ENCODE results near the gene TOP3B. TPM values are rescaled to one million over a fixed set of nuclear protein-coding genes. Genes with fewer than 3 reads are reported as not detected.

TOP3B gene
- total RNA-seq, 1 donor from 2014 or later: 29.2 TPM

- peaks cover 6% of the 10 kb centered on the region for H3K27me3 ChIP-seq (ENCODE audit: control insufficient read depth, insufficient read depth, low read length)
Observed at GRCh38 chr22:21991774-21992173, 9.2 kb upstream of the TOP3B start.

GRCh38 chr22:21991304-21991596, 8.7 kb upstream of the TOP3B start:
- DNase-seq (ENCODE audit: low read depth): no peak
- H3K4me3 ChIP-seq (ENCODE audit: low read depth, low read length): no peak overlapping the region

More at GRCh38 chr22:21991774-21992173, 9.2 kb upstream of the TOP3B start:
- no peak overlapping the region for H3K4me3 ChIP-seq (ENCODE audit: low read depth, low read length)
- no peak for DNase-seq (ENCODE audit: low read depth)
- no peaks in the 10 kb centered on the region for H3K36me3 ChIP-seq (ENCODE audit: control insufficient read depth, insufficient read depth, low read length)
- TF ChIP-seq, protein P1, sequence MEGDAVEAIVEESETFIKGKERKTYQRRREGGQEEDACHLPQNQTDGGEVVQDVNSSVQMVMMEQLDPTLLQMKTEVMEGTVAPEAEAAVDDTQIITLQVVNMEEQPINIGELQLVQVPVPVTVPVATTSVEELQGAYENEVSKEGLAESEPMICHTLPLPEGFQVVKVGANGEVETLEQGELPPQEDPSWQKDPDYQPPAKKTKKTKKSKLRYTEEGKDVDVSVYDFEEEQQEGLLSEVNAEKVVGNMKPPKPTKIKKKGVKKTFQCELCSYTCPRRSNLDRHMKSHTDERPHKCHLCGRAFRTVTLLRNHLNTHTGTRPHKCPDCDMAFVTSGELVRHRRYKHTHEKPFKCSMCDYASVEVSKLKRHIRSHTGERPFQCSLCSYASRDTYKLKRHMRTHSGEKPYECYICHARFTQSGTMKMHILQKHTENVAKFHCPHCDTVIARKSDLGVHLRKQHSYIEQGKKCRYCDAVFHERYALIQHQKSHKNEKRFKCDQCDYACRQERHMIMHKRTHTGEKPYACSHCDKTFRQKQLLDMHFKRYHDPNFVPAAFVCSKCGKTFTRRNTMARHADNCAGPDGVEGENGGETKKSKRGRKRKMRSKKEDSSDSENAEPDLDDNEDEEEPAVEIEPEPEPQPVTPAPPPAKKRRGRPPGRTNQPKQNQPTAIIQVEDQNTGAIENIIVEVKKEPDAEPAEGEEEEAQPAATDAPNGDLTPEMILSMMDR (IDR thresholded peaks at IDR 0.05; ENCODE audit: insufficient read depth, low read length, poor library complexity, severe bottlenecking): no peak

GRCh38 chr22:21990445-21991303, 8.1 kb upstream of the TOP3B start:
- peaks cover 6% of the 10 kb centered on the region for H3K27me3 ChIP-seq (ENCODE audit: control insufficient read depth, insufficient read depth, low read length)
- H3K36me3 ChIP-seq (ENCODE audit: control insufficient read depth, insufficient read depth, low read length): no peaks in the 10 kb centered on the region
- no peak overlapping the region for H3K4me3 ChIP-seq (ENCODE audit: low read depth, low read length)
- no peak for DNase-seq (ENCODE audit: low read depth)
- TF ChIP-seq, protein P1 (IDR thresholded peaks at IDR 0.05; ENCODE audit: insufficient read depth, low read length, poor library complexity, severe bottlenecking): no peak

More at GRCh38 chr22:21991304-21991596, 8.7 kb upstream of the TOP3B start:
- Histone ChIP-seq H3K27me3 (ENCODE audit: control insufficient read depth, insufficient read depth, low read length) (peaks cover 6% of the 10 kb centered on the region), H3K36me3 (ENCODE audit: control insufficient read depth, insufficient read depth, low read length) (no peaks in the 10 kb centered on the region)
- TF ChIP-seq, protein P1 (IDR thresholded peaks at IDR 0.05; ENCODE audit: insufficient read depth, low read length, poor library complexity, severe bottlenecking): no peak

DNA sequence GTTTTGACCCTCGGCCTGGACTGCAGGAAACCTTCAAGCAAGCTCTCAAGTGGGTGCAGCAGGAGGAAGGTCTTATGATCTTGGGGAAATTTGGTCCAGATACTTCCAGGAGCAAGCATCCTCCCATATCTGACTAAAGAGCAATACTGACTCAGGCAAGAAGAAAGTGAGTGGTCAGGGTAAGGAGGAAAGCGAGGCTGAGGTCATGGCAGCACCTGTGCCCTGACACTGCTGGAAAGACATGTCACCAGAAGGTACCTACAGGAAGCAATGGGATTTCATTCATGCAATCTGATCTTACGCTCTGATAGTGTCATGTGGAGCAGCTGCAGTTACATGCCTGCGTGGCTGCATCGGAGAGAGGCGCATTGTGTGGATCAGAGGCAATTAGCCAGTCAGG, 6.5 kb upstream of the TOP3B start:
- Histone ChIP-seq H3K4me3 (ENCODE audit: low read depth, low read length) (no peak overlapping the region), H3K36me3 (ENCODE audit: control insufficient read depth, insufficient read depth, low read length) (no peaks in the 10 kb centered on the region), H3K27me3 (ENCODE audit: control insufficient read depth, insufficient read depth, low read length) (peaks cover 6% of the 10 kb centered on the region)
- TF ChIP-seq, protein P1 (IDR thresholded peaks at IDR 0.05; ENCODE audit: insufficient read depth, low read length, poor library complexity, severe bottlenecking): no peak
- DNase-seq (ENCODE audit: low read depth): no peak

DNA sequence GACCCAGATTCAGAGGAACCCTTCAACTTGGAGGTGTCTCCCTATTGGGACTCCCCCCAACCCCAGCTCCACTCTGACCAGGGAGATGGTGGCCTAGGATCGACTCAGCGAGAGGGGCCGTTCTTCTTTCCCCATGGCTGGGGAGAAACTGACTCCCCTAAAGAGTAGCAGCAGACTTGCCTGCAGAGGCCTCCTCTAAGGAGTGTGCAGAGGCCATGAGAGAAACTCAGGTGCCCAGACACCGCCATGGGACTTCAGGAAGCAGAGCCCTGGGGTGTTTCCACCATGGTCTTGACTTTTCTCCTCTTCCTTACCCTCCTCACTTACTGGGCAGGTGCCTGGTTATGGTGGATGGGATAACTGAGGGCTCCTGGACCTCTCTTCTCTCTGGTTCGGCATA, 2.6 kb upstream of the TOP3B start:
- Histone ChIP-seq H3K36me3 (ENCODE audit: control insufficient read depth, insufficient read depth, low read length) (no peaks in the 10 kb centered on the region), H3K4me3 (ENCODE audit: low read depth, low read length) (no peak overlapping the region), H3K27me3 (ENCODE audit: control insufficient read depth, insufficient read depth, low read length) (peaks cover 6% of the 10 kb centered on the region)
- TF ChIP-seq, protein P1 (IDR thresholded peaks at IDR 0.05; ENCODE audit: insufficient read depth, low read length, poor library complexity, severe bottlenecking): no peak
- no peak for DNase-seq (ENCODE audit: low read depth)

GRCh38 chr22:21984793-21985192, 2.2 kb upstream of the TOP3B start:
- TF ChIP-seq, protein P1 (IDR thresholded peaks at IDR 0.05; ENCODE audit: insufficient read depth, low read length, poor library complexity, severe bottlenecking): peak; percentile 40
- DNase-seq (ENCODE audit: low read depth): no peak

More at GRCh38 chr22:21984793-21985192, 2.2 kb upstream of the TOP3B start:
- H3K4me3 ChIP-seq (ENCODE audit: low read depth, low read length): no peak overlapping the region
- peaks cover 5% of the 10 kb centered on the region for H3K27me3 ChIP-seq (ENCODE audit: control insufficient read depth, insufficient read depth, low read length)
- H3K36me3 ChIP-seq (ENCODE audit: control insufficient read depth, insufficient read depth, low read length): no peaks in the 10 kb centered on the region
